Neural cell (in vitro differentiated cells): Measurements from ENCODE around the gene S1PR1.

Source experiments
- EP300 ChIP-seq: fragments of 450-650 bp; conservative IDR thresholded peaks from 2 replicates; pipeline ENCODE4 v1.6.1; 2014; ENCODE audit warnings: antibody characterized with exemption, mild to moderate bottlenecking, moderate library complexity; ENCODE audit not compliant: poor library complexity, severe bottlenecking
- EZH2 ChIP-seq: fragments of 200-600, 300-800 bp; shearing (Covaris generic), sonication (generic); IDR thresholded peaks from 2 replicates; pipeline ENCODE4 v1.6.1; 2014; ENCODE audit warnings: antibody characterized with exemption, low read length, borderline replicate concordance, mild to moderate bottlenecking; ENCODE audit not compliant: insufficient read depth, poor library complexity, severe bottlenecking
- MXI1 ChIP-seq: fragments of 450-650 bp; conservative IDR thresholded peaks from 2 replicates; pipeline ENCODE4 v1.6.1; 2014; ENCODE audit warnings: antibody characterized with exemption, mild to moderate bottlenecking; ENCODE audit not compliant: poor library complexity, severe bottlenecking
- POLR2AphosphoS5 ChIP-seq: IDR thresholded peaks from 2 replicates; pipeline ENCODE4 v1.6.1; 2012
- RAD21 ChIP-seq: fragments of 450-650 bp; conservative IDR thresholded peaks from 2 replicates; pipeline ENCODE4 v1.6.1; 2014; ENCODE audit warnings: antibody characterized with exemption, mild to moderate bottlenecking, moderate library complexity
- REST ChIP-seq: IDR thresholded peaks from 2 replicates; pipeline ENCODE4 v1.6.1; 2012; ENCODE audit warnings: borderline replicate concordance
- SMC3 ChIP-seq: fragments of 450-650 bp; conservative IDR thresholded peaks from 2 replicates; pipeline ENCODE4 v1.6.1; 2014; ENCODE audit warnings: antibody characterized with exemption, mild to moderate bottlenecking, moderate library complexity; ENCODE audit not compliant: poor library complexity
- TAF1 ChIP-seq: IDR thresholded peaks from 2 replicates; pipeline ENCODE4 v1.6.1; 2012; ENCODE audit warnings: low read depth
- TF ChIP-seq, protein P1 (sequence below): fragments of 450-650 bp; IDR thresholded peaks from 2 replicates; pipeline ENCODE4 v1.5.1; 2014; ENCODE audit warnings: antibody characterized with exemption, mild to moderate bottlenecking, moderate library complexity; ENCODE audit not compliant: poor library complexity, severe bottlenecking

- TF ChIP-seq, protein P1, sequence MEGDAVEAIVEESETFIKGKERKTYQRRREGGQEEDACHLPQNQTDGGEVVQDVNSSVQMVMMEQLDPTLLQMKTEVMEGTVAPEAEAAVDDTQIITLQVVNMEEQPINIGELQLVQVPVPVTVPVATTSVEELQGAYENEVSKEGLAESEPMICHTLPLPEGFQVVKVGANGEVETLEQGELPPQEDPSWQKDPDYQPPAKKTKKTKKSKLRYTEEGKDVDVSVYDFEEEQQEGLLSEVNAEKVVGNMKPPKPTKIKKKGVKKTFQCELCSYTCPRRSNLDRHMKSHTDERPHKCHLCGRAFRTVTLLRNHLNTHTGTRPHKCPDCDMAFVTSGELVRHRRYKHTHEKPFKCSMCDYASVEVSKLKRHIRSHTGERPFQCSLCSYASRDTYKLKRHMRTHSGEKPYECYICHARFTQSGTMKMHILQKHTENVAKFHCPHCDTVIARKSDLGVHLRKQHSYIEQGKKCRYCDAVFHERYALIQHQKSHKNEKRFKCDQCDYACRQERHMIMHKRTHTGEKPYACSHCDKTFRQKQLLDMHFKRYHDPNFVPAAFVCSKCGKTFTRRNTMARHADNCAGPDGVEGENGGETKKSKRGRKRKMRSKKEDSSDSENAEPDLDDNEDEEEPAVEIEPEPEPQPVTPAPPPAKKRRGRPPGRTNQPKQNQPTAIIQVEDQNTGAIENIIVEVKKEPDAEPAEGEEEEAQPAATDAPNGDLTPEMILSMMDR, result no peak
- TF ChIP-seq POLR2AphosphoS5 (peak; percentile 26), EP300 (no peak), TAF1 (no peak), MXI1 (no peak), EZH2 (no peak), REST (no peak), SMC3 (no peak), RAD21 (no peak)
Observed at GRCh38 chr1:101236516-101237228, at the start of gene S1PR1.
